Adipose tissue (tissue), 3 donors: ENCODE results near the gene MTCL3. TPM values are rescaled to one million over a fixed set of nuclear protein-coding genes. Genes with fewer than 3 reads are reported as not detected.
"Not testable (repeated sequence)": the region's sequence is repeated elsewhere in the genome, so short reads cannot be mapped to it uniquely, and the experiment has no call there.

Experiments
- H3K27ac ChIP-seq: one replicate; pipeline ENCODE4 v1.5.1; 2013; ENCODE audit warnings: low read depth, low read length
- WGBS, 3 donors: extraction: QIAGEN DNeasy Blood & Tissue Kit; methylation state at CpG; one replicate each; pipeline ENCODE4 v1.1.7; 2013; 5-methylcytosine and 5-hydroxymethylcytosine counted together
- polyA plus RNA-seq, 3 donors: library from polyadenylated mRNA; stranded (reverse); fragments of 200-250 nt; gene quantifications; one replicate each; pipeline ENCODE4 v1.2.3, GENCODE V29; 2013
- donor health status: healthy with polysubstance abuse.
- donor health status: Bipolar disorder and iron deficiency.
- donor health status: healthy.

The MTCL3 gene

DNA sequence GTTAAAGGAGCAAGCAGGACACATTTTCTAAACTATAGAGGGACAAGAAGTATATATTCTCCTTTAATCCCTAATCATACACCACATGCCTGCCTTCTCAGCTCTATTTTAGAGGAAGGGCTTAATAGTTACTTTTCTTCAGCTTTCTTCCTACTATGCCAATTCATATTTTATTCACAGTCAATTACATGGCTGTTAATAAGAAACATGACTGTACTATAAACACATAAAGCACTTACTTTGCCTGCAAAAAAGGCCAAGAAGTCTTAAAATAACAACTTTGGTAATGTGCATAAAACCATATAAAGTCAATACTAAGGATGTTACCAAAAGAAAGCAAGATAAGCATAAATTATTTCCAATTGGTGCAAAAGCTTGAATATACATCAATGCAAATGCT lies 66.3 kb downstream of the MTCL3 start:
- H3K27ac ChIP-seq: no peak overlapping the region

DNA sequence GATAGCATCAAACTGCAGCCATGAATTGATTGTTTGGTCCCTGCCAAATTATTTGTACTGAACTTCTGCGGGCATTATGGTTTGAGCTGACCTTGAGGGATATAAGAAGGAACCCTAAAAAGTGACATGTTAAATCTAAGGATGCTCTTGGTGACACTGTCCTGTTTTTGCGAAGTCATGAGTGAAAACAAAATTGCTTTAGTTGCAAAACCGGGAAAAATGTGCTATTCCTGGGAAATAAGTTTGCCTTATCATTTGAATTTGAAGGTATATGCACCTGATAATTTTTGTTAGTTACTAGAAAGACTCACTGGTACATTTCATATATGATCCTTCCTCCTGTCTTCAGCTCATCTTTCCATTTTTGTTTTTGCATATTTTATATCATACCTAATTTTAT lies 67.7 kb downstream of the MTCL3 start:
- H3K27ac ChIP-seq: no peak overlapping the region
- 83 to 97% (median 93%) methylated on average over 3 of the region's 3 CpGs for WGBS, 3 donors

DNA sequence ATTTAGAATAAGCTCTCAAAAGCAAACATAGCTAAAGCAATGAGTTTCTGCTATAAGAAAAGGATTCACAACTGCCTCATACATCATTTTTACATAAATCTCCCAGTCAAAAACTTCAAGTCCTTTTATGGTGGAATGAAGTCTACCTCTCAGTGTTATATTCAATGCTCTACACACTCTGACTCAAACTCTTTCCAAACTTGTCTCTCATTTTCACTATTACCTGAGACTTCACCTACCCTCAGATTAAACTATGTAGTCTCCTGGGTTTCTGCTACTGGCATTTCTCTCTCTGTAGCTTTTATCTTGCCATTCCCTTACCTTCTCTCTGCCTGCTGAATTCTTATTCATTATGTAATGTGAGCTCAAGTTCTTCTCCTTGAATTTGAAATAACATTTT lies 71.4 kb downstream of the MTCL3 start:
- no peak overlapping the region for H3K27ac ChIP-seq

DNA sequence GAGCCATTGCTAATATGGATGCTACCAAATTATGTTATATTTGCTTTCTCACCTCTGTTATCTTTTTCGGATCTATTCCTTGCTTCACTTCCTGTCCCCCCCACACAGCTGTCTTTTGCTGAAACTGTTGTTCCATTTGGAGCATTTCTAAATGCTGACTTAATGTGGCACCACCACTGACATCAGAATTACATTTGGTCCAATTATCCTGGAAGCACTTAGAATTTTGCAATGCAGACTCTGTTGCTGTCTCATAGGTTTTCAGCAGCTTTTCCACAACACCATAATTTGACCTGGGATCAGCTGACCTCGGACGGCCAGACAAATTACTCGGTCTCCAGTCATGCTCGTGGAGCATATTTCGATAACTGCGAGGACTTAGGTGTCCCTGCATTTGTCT lies 72.8 kb downstream of the MTCL3 start:
- WGBS, 3 donors: 81 to 88% (median 85%) methylated on average over 7 of the region's 7 CpGs
- no peak overlapping the region for H3K27ac ChIP-seq

DNA sequence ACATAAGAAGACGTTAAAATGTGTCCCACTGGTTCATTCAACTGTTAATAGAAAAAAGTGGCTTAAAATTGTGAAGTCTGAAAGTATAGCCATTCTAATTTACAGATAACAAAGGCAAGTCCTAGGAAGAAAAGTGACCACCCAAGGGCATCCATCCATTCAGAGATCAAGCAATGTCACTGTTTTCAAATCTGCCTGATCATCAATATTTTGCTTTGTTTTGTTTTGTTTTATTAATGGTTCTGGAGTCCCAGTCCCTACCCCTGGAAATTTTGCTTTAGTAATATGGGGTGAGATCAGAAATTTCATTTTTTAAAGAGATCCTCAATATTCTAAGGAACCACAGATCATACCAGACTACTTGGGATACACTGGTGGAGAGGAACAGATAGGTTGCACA lies 77.3 kb downstream of the MTCL3 start:
- no peak overlapping the region for H3K27ac ChIP-seq
- 71 to 88% (median 83%) methylated on average over 1 of the region's 1 CpG for WGBS, 3 donors

DNA sequence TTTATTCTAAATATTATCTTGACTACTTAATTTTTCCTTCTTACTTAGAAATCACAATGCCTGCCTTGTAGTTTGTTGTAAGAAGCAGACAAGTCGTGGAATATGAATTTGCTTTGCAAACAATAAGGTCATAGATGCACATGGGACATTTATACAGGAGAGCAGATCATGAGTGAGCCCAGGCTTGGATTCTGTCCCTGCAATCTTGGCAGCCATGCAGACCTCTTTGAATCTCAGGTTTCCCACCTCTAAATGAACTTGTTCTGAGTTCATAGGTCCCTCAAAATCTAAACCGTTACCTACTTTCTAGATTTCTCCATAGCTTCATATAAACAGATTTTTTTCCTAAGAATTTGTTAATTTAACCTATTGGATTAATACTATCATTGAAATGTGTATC lies 79.4 kb downstream of the MTCL3 start:
- H3K27ac ChIP-seq: no peak overlapping the region
- WGBS, 3 donors: 23 to 44% (median 32%) methylated on average over 2 of the region's 2 CpGs

DNA sequence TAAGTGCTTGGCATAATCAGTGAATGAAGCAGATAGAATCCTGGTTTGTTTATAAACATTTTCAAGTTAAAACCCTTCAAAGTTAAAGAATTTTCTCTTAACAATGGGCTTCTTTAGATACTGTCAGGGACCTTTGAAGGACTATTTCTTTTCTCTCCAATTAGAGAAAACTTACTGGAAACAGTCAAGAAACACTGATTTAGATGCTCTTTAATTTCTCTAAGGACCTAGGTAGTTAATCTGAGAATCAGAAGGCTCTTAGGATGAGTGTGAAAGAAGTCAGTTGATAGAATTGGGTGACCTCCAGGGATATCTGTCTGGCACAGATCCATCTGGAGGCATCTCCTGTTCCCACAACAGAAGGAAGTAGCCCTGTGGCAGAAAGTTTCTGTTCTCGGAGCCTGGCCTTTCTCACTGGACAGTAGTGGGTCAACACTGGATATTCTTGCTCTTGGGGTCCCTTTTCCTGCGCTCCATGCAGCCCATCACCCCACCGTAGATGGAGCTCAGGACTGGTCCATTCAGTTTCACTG lies 82.5 kb downstream of the MTCL3 start:
- 76 to 80% (median 79%) methylated on average over 3 of the region's 3 CpGs for WGBS, 3 donors
- no peak overlapping the region for H3K27ac ChIP-seq

DNA sequence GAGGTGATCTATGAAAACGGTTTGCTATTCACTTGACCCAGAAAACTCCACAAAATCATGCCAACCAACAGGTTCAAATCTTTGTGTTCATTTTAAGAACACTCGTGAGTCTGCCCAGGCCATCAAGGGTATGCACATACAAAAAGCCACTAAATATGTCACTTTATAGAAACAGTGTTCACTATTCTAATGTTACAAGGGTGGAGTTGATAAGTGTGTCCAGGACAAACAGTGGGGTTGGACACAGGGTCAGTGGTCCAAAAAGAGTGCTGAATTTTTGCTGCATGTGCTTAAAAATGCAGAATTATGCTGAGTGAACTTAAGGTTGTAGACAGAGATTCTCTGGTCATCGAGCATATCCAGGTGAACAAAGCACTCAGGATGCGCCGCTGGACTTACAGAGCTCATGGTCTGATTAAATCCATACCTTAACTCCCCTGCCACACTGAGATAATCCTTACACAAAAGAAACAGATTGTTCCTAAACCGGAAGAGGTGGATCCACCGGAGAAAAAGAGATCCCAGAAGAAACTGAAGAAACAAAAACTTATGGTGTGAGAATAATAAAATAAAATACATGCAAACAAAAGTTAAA lies 83.4 kb downstream of the MTCL3 start:
- H3K27ac ChIP-seq: no peak overlapping the region
- WGBS, 3 donors: 85 to 88% (median 85%) methylated on average over 7 of the region's 7 CpGs

DNA sequence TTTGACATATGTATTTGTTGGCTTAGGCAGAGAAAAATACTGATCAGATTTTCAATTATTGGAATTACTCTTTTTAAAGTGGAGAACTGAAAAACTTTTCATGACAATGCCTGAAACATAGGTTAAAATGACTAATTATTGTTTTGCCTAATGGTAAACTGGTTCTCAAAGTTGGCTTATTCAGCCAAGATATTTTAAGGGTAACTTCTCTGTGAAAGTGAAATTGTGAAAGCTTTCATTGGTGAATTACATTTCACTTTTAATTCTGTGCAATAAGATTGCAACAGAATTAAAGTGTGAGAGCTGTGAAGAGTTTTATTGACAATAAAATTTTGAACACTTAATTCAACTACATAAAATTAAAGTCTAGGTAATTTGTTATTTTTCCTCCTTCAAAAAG lies 84.5 kb downstream of the MTCL3 start:
- H3K27ac ChIP-seq: no peak overlapping the region

DNA sequence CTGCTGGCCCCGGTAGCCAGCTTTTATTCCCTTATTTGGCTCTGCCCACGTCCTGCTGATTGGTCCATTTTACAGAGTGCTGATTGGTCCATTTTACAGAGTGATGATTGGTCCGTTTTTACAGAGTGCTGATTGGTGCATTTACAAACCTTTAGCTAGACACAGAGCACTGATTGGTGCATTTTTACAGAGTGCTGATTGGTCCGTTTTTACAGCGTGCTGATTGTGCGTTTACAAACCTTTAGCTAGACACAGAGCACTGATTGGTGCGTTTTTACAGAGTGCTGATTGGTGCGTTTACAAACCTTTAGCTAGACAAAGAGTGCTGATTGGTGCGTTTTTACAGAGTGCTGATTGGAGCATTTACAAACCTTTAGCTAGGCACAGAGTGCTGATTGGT lies 90.6 kb downstream of the MTCL3 start:
- H3K27ac ChIP-seq: not testable (repeated sequence)
- WGBS, 3 donors: 71 to 90% (median 82%) methylated on average over 9 of the region's 9 CpGs

DNA sequence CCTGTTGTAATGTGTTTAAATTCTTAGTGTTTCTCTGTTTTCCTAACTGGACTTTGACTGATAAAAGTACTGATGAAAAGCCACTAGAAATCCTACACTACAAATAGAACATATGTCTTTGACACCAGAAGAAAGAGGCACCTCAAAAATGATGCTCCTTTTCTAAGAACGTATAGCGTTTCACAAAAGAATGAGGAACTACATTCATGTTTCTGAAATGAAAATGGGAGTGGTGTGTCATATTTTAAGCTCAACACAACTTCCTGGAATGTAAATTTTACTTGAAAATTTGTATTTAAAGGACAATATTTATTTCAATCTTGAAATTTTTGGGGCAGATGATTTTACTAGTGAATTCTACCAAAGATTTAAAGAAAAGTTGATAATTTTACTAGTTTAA lies 95.2 kb downstream of the MTCL3 start:
- no peak overlapping the region for H3K27ac ChIP-seq
- WGBS, 3 donors: 42 to 71% (median 53%) methylated on average over 2 of the region's 2 CpGs

Other genes starting within 250 kb of the MTCL3 start
- gene ECHDC1, start 175.7 kb downstream of the MTCL3 start, polyA plus RNA-seq: 100 to 1,000 TPM in 1 of 3 donors, 10 to 100 TPM in 2; 27.1 to 121 (median 77.8) TPM
- 10 to 100 TPM in 1 of 3 donors, 1 to 10 TPM in 1, under 1 TPM in 1; 0.43 to 10.8 (median 4.9) TPM for gene KIAA0408, start 59.9 kb downstream of the MTCL3 start, polyA plus RNA-seq
- under 1 TPM in 2 of 3 donors, not detected in 1; 0.05 to 0.07 TPM for gene C6orf58, start 57.8 kb upstream of the MTCL3 start, polyA plus RNA-seq